SH-SY5Y (cell line): ENCODE results near the gene CALML5.

Experiments
- GATA2 ChIP-seq: IDR thresholded peaks from 2 replicates; pipeline ENCODE4 v1.6.1; 2011; ENCODE audit warnings: mild to moderate bottlenecking, low read depth, low read length
- GATA3 ChIP-seq: IDR thresholded peaks from 2 replicates; pipeline ENCODE4 v1.6.1; 2011; ENCODE audit warnings: low read depth, mild to moderate bottlenecking, low read length, moderate library complexity

GRCh38 chr10:5534051-5534821 is 34.9 kb upstream of the CALML5 start:
- TF ChIP-seq GATA3 (no peak), GATA2 (no peak)
